Measurements from ENCODE around the gene PGLYRP2. TPM values are rescaled to one million over a fixed set of nuclear protein-coding genes. Genes with fewer than 3 reads are reported as not detected.

PGLYRP2 gene
- total RNA-seq, 1 experiment from 2014 or later = not detected

DNA sequence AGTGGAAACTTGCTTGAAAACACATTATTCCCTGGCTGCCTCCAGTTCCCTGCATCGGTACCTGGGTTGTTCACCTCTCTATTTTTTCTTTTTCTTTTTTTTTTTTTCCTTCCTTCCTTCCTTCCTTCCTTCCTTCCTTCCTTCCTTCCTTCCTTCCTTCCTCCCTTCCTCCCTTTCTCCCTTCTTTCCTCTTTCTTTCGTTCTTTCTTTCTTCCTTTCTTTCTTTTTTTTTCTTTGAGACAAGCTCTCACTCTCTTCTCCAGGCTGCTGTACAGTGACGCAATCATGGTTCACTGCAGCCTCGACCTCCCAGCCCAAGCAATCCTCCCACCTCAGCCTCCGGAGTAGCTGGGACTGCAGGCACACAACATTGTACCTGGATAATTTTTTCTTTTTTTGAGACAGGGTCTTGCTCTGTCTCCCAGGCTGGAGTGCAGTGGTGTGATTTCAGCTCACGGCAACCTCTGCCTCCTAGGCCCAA is 11.5 kb downstream of the PGLYRP2 start:
- DNase-seq = no peak
- Mint-ChIP-seq H3K27ac (ENCODE audit: unreplicated experiment) (no peak overlapping the region), H3K4me1 (ENCODE audit: low read depth, unreplicated experiment) (peaks cover 11% of the 10 kb centered on the region), H3K4me3 (ENCODE audit: unreplicated experiment) (no peak overlapping the region), H3K36me3 (ENCODE audit: insufficient read depth, unreplicated experiment) (peaks cover 6% of the 10 kb centered on the region), H3K9me3 (ENCODE audit: unreplicated experiment) (no peaks in the 10 kb centered on the region), H3K27me3 (ENCODE audit: insufficient read depth, unreplicated experiment) (no peaks in the 10 kb centered on the region)
- ChIA-PET POLR2A (no interaction called here), CTCF (no interaction called here)
- H3K36me3 ChIP-seq (ENCODE audit: control insufficient read depth, insufficient read depth, low read length) = no peaks in the 10 kb centered on the region
- TF ChIP-seq CTCF (IDR thresholded peaks at IDR 0.05; ENCODE audit: insufficient read depth in 1 of 2, low read depth in 1 of 2, low read length in 1 of 2, severe bottlenecking in 1 of 2, unreplicated experiment in 1 of 2) = no peak
- no TSS peak for BruUV-seq (replicated peaks)
- H3K27me3 ChIP-seq (replicated peaks; ENCODE audit: control insufficient read depth, insufficient read depth, low read length) = no peaks in the 10 kb centered on the region
- intact Hi-C loops (cut with micrococcal nuclease; ENCODE audit: unreplicated experiment) = no loop called here
- no peak overlapping the region for H3K4me3 ChIP-seq (ENCODE audit: low read depth, low read length)
- peaks cover 4% of the 10 kb centered on the region; the same call in 1 of the 2 replicates for H3K4me1 ChIP-seq
- no peaks in the 10 kb centered on the region for H3K9me3 ChIP-seq

DNA sequence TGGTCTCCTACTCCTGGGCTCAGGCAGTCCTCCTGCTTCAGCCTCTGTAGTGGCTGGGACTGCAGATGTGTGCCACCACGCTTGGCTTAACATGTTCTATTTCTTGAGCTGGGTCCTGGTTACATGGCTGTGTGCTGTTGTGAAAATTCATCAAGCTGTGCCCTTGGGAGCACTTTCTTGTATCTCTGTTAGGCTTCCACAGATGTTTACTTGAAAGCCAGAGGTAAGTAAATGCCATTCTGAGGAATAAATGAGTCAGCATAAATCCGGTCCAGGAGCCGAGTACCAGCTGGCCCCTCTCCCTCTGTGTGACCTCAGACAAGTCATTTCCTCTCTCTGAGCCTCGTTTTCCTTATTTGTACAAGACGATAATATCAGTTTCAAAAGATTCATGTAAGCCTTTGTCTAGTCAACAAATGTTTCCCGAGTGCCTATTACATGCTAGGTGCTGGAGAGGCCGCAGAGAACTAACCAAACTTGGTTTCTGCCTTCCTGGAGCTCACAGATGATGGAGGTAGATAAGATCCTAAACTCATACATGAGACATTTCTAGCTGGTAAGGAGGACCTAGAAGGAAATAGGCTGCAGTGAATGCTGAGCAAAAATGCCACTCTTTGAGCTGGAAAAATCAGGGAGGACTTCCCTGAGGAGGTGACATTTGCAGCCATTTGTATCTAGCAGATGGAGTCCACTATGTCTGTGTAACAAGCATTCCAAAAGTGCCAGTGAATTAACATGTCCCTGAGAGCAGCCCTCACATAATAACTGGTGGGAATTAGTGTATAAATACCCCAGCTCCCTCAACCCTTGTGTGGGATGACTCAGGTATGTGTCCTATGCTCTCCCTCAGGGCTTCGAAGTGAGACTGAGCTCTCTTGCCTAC is 12.2 kb downstream of the PGLYRP2 start:
- peaks cover 4% of the 10 kb centered on the region; the same call in 1 of the 2 replicates for H3K4me1 ChIP-seq
- POLR2A ChIA-PET = interaction anchor here (0.7 kb wide), 1 partner anchor 202 kb away, joined by 4 read pairs; no protein-coding TSS in a partner anchor
- CTCF ChIA-PET = no interaction called here

More for the DNA sequence above, 12.2 kb downstream of the PGLYRP2 start:
- no peak overlapping the region for H3K27ac Mint-ChIP-seq (ENCODE audit: unreplicated experiment)
- BruUV-seq (replicated peaks) = no TSS peak
- H3K36me3 ChIP-seq (ENCODE audit: control insufficient read depth, insufficient read depth, low read length) = no peaks in the 10 kb centered on the region
- H3K9me3 Mint-ChIP-seq (ENCODE audit: unreplicated experiment) = no peaks in the 10 kb centered on the region
- H3K9me3 ChIP-seq = no peaks in the 10 kb centered on the region
- no peaks in the 10 kb centered on the region for H3K27me3 Mint-ChIP-seq (ENCODE audit: insufficient read depth, unreplicated experiment)
- no peaks in the 10 kb centered on the region for H3K27me3 ChIP-seq (replicated peaks; ENCODE audit: control insufficient read depth, insufficient read depth, low read length)
- TF ChIP-seq CTCF (IDR thresholded peaks at IDR 0.05; ENCODE audit: insufficient read depth in 1 of 2, low read depth in 1 of 2, low read length in 1 of 2, severe bottlenecking in 1 of 2, unreplicated experiment in 1 of 2) = no peak
- H3K4me3 Mint-ChIP-seq (ENCODE audit: unreplicated experiment) = no peak overlapping the region
- peaks cover 6% of the 10 kb centered on the region for H3K36me3 Mint-ChIP-seq (ENCODE audit: insufficient read depth, unreplicated experiment)
- no peak overlapping the region for H3K4me3 ChIP-seq (ENCODE audit: low read depth, low read length)
- no peak for DNase-seq
- H3K4me1 Mint-ChIP-seq (ENCODE audit: low read depth, unreplicated experiment) = peaks cover 11% of the 10 kb centered on the region
- intact Hi-C loops (cut with micrococcal nuclease; ENCODE audit: unreplicated experiment) = no loop called here
